Keratinocyte (primary cell): Measurements from ENCODE around the gene ZNF81. TPM values are rescaled to one million over a fixed set of nuclear protein-coding genes. Genes with fewer than 3 reads are reported as not detected.

Experiments
- DNase-seq: peaks from one replicate; pipeline ENCODE4 v3.0.0-alpha.2; 2011; ENCODE audit warnings: low read depth, missing footprints, low spot score
- FAIRE-seq: peaks from 2 replicates; lab custom pipeline; 2011; peaks lifted over from hg19 to GRCh38; lab: Jason Lieb, UNC
- H2AFZ ChIP-seq: 2 replicates; pipeline ENCODE4 v1.6.0; 2012; ENCODE audit warnings: low read length, control low read depth, inconsistent platforms; ENCODE audit not compliant: control insufficient read depth
- H3K27ac ChIP-seq: 2 replicates; pipeline ENCODE4 v1.5.1; 2011; ENCODE audit warnings: low read length; ENCODE audit not compliant: control insufficient read depth, insufficient read depth
- H3K27me3 ChIP-seq: 3 replicates; pipeline ENCODE4 v1.6.0; 2011; ENCODE audit warnings: low read length; ENCODE audit not compliant: control insufficient read depth, insufficient read depth; ENCODE audit errors: extremely low read depth
- H3K36me3 ChIP-seq, 2 experiments: 2 replicates in 1 of 2; 3 replicates in 1 of 2; pipeline ENCODE4 v1.5.1; 2011; ENCODE audit warnings: low read length in 2 of 2, mild to moderate bottlenecking in 1 of 2; ENCODE audit not compliant: control insufficient read depth in 2 of 2, insufficient read depth in 2 of 2; ENCODE audit errors: extremely low read depth in 1 of 2
- H3K4me1 ChIP-seq: 3 replicates; pipeline ENCODE4 v1.5.1; 2011; ENCODE audit warnings: low read length; ENCODE audit not compliant: control insufficient read depth, insufficient read depth; ENCODE audit errors: extremely low read depth
- H3K4me2 ChIP-seq: 3 replicates; pipeline ENCODE4 v1.6.0; 2011; ENCODE audit warnings: low read depth, low read length; ENCODE audit not compliant: control insufficient read depth, insufficient read depth; ENCODE audit errors: extremely low read depth
- H3K4me3 ChIP-seq, 3 experiments: fragments of 200-600 bp in 1 of 3; sonication (generic) in 1 of 3; 2 replicates in 2 of 3; 3 replicates in 1 of 3; pipeline ENCODE4 v1.5.1; 2011 to 2016; ENCODE audit warnings: low read length in 3 of 3, mild to moderate bottlenecking in 3 of 3, control low read depth in 2 of 3, inconsistent platforms in 1 of 3, low read depth in 1 of 3, mixed read lengths in 1 of 3, mixed run types in 1 of 3, moderate library complexity in 1 of 3; ENCODE audit not compliant: control insufficient read depth in 2 of 3, insufficient read depth in 2 of 3; ENCODE audit errors: extremely low read depth in 1 of 3
- H3K79me2 ChIP-seq: 2 replicates; pipeline ENCODE4 v1.6.0; 2012; ENCODE audit warnings: low read length; ENCODE audit not compliant: control insufficient read depth, insufficient read depth
- H3K9ac ChIP-seq: 3 replicates; pipeline ENCODE4 v1.6.0; 2011; ENCODE audit warnings: low read length; ENCODE audit not compliant: control insufficient read depth, insufficient read depth; ENCODE audit errors: extremely low read depth
- H3K9me1 ChIP-seq: 3 replicates; pipeline ENCODE4 v1.6.0; 2011; ENCODE audit warnings: low read length; ENCODE audit not compliant: control insufficient read depth, insufficient read depth; ENCODE audit errors: extremely low read depth
- H3K9me3 ChIP-seq: 2 replicates; pipeline ENCODE4 v1.5.1; 2012; ENCODE audit warnings: low read depth, low read length; ENCODE audit not compliant: control insufficient read depth
- H4K20me1 ChIP-seq: 3 replicates; pipeline ENCODE4 v1.6.0; 2011; ENCODE audit warnings: low read length; ENCODE audit not compliant: control insufficient read depth, insufficient read depth; ENCODE audit errors: extremely low read depth
- dilution Hi-C: fragments of 300-500 bp; cut with MboI; formaldehyde crosslinking; loops from one replicate; pipeline ENCODE4 v1.7.0; 2020; ENCODE audit warnings: low sequenced_read_pairs; ENCODE audit not compliant: extremely low pct_ligation_motif_present
- polyA minus RNA-seq, 3 experiments: library from RNA; depleted of rRNA, polyadenylated mRNA; stranded (reverse); fragments of >200 nt; gene quantifications; 1 replicate in 1 of 3; 2 replicates in 1 of 3; 3 replicates in 1 of 3; pipeline ENCODE4 v1.2.3, GENCODE V29; 2011
- polyA plus RNA-seq, 5 experiments: library from polyadenylated mRNA; depleted of rRNA in 3 of 5; stranded (reverse) in 3 of 5; stranded (forward) in 1 of 5; unstranded in 1 of 5; fragments of >200 nt; gene quantifications; 1 replicate in 1 of 5; 2 replicates in 3 of 5; 3 replicates in 1 of 5; pipeline versions ENCODE4 v1.2.1 to v1.2.3, GENCODE V29; 2011 to 2012; ENCODE audit warnings: missing spikeins in 2 of 5, low read depth in 1 of 5, low replicate concordance in 1 of 5
- TF ChIP-seq, protein P1 (sequence below), 3 experiments: IDR thresholded peaks in 1 of 3; conservative IDR thresholded peaks in 1 of 3; optimal IDR thresholded peaks in 1 of 3; 2 replicates in 2 of 3; 3 replicates in 1 of 3; pipeline versions ENCODE3 to v1.5.1; 2011; ENCODE audit warnings: low read length in 3 of 3, mild to moderate bottlenecking in 3 of 3, moderate library complexity in 2 of 3, control low read depth in 1 of 3, inconsistent platforms in 1 of 3; ENCODE audit not compliant: insufficient read depth in 2 of 3; ENCODE audit errors: extremely low read depth in 1 of 3

ZNF81 gene
- polyA plus RNA-seq (3.8 to 5.0 TPM (median 5.0 TPM) in 3 replicates), polyA minus RNA-seq (9.9 to 22.2 TPM (median 10.4 TPM) in 3 replicates)
- 0.70 TPM for polyA plus RNA-seq (2011; ENCODE audit: low read depth)
- 1.9 and 2.8 TPM in 2 replicates for polyA plus RNA-seq (2011; cell fraction: cytosol; rRNA removed)
- polyA plus RNA-seq (2011; cell fraction: nucleus; rRNA removed) = 7.8 and 8.3 TPM in 2 replicates
- 2.0 and 2.1 TPM in 2 replicates for polyA plus RNA-seq (2012; ENCODE audit: low replicate concordance)
- polyA minus RNA-seq (2011; cell fraction: cytosol; rRNA and poly(A)+ RNA removed) = 3.3 TPM
- polyA minus RNA-seq (2011; cell fraction: nucleus; rRNA and poly(A)+ RNA removed) = 9.0 and 18.2 TPM in 2 replicates

DNA sequence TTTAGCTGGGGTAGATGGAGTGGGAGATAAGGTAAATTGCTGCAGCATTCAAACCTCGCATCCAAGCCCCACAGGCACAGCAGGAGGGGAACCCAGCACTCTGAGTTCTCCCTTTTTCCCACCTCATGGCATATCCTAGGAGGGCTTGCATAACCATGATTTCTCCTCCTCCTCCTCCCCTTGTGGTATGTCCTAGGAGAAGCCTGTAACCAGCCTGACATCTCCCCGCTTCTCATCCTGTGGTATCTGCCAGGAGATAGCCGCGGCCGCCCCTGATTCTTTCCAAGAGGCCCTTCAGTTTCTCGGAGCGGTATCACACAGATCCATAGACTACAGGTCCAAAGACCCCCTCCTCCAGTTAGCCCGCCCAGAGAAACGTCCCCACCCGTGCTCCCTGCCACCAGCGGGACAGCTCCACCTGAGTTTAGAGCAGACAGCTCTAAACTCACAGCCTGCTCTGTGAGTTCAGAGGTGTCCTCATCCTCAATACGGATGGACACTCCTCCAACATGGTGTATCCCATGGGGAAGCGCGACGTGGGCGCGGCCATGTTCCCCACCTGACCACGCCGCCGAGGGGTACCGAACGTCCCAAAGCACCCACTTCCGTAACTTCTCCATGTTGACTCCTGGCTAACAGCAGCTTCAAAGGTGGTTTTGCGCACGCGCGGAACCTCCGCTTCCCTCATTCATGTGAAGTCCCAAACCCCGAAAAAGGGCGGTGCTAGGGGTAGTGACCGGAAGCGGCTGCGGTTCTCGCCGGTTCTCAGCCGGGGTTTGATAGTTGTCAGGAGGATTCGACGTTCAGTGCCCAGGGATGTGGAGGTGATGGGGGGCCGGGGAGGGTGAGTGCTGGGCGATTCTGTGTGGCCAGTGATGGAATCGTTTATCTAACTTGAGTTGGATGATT is at the start of gene ZNF81:
Gene ZNF81 (plus strand): TSS at position 739 of the 909 bp plus-strand sequence. CDS start 9,366 bp downstream, outside the sequence.
- peak; percentile 61 for FAIRE-seq

DNA sequence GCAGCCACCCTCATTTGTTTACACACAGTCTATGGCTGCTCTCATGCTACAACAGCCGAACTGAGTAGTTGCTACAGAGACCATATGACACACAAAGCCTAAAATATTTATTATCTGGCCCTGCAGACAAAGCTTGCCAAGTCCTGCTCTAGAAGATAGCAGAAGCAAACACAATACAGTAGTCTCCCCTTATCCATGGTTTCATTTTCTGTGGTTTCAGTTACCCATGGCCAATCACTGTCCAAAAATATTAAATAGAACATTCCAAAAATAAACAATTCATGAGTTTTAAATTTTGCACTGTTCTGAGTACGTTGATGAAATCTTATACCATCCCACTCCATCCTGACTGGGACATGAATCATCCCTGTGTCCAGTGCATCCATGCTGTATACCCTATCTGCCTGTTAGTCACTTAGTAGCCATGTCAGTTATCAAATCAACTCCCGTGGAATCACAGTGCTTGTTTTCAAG is 40.2 kb upstream of the ZNF81 start:
- H3K4me2 ChIP-seq = no peak overlapping the region
- DNase-seq = no peak
- TF ChIP-seq, protein P1, sequence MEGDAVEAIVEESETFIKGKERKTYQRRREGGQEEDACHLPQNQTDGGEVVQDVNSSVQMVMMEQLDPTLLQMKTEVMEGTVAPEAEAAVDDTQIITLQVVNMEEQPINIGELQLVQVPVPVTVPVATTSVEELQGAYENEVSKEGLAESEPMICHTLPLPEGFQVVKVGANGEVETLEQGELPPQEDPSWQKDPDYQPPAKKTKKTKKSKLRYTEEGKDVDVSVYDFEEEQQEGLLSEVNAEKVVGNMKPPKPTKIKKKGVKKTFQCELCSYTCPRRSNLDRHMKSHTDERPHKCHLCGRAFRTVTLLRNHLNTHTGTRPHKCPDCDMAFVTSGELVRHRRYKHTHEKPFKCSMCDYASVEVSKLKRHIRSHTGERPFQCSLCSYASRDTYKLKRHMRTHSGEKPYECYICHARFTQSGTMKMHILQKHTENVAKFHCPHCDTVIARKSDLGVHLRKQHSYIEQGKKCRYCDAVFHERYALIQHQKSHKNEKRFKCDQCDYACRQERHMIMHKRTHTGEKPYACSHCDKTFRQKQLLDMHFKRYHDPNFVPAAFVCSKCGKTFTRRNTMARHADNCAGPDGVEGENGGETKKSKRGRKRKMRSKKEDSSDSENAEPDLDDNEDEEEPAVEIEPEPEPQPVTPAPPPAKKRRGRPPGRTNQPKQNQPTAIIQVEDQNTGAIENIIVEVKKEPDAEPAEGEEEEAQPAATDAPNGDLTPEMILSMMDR (optimal IDR thresholded peaks at IDR 0.05 in 1 of 3, IDR thresholded peaks at IDR 0.05 in 1 of 3, conservative IDR thresholded peaks at IDR 0.05 in 1 of 3; ENCODE audit: extremely low read depth in 1 of 3, insufficient read depth in 2 of 3, low read length in 3 of 3) = no peak
- FAIRE-seq = no peak
- no peak overlapping the region for H2AFZ ChIP-seq
- no peaks in the 10 kb centered on the region for H3K36me3 ChIP-seq
- H3K9ac ChIP-seq = no peak overlapping the region
- no peak overlapping the region for H3K4me3 ChIP-seq
- no peaks in the 10 kb centered on the region for H3K27me3 ChIP-seq
- no peaks in the 10 kb centered on the region for H4K20me1 ChIP-seq
- no peaks in the 10 kb centered on the region for H3K79me2 ChIP-seq
- dilution Hi-C loops = no loop called here
- H3K9me1 ChIP-seq = no peaks in the 10 kb centered on the region
- no peaks in the 10 kb centered on the region for H3K9me3 ChIP-seq
- H3K4me1 ChIP-seq = peaks cover 3% of the 10 kb centered on the region
- H3K27ac ChIP-seq = no peak overlapping the region

More for the DNA sequence above, at the start of gene ZNF81:
- dilution Hi-C loops = no loop called here
- no peaks in the 10 kb centered on the region for H3K36me3 ChIP-seq
- no peaks in the 10 kb centered on the region for H3K4me1 ChIP-seq
- H3K4me2 ChIP-seq = peak within 1 kb of the TSS; percentile 85
- H3K9ac ChIP-seq = peak within 1 kb of the TSS; percentile 77
- peak within 1 kb of the TSS; percentile 79 for H2AFZ ChIP-seq
- peak within 1 kb of the TSS; percentile 49 to 82 (median 74) for H3K4me3 ChIP-seq
- DNase-seq = peak; percentile 66
- H3K79me2 ChIP-seq = peaks cover 3% of the 10 kb centered on the region
- peak within 1 kb of the TSS; percentile 73 for H3K27ac ChIP-seq
- TF ChIP-seq, protein P1 (optimal IDR thresholded peaks at IDR 0.05 in 1 of 3, IDR thresholded peaks at IDR 0.05 in 1 of 3, conservative IDR thresholded peaks at IDR 0.05 in 1 of 3; ENCODE audit: extremely low read depth in 1 of 3, insufficient read depth in 2 of 3, low read length in 3 of 3) = no peak
- no peaks in the 10 kb centered on the region for H3K9me1 ChIP-seq
- H4K20me1 ChIP-seq = no peaks in the 10 kb centered on the region
- H3K27me3 ChIP-seq = no peaks in the 10 kb centered on the region
- no peaks in the 10 kb centered on the region for H3K9me3 ChIP-seq
